Measurements from ENCODE around the gene EMC7.

EMC7 gene

GRCh38 chr15:34043391-34043790 lies 58.3 kb downstream of the EMC7 start:
- Histone ChIP-seq H3K27me3 (replicated peaks; ENCODE audit: control insufficient read depth, insufficient read depth, low read length, poor library complexity, severe bottlenecking) (no peaks in the 10 kb centered on the region), H3K9me3 (ENCODE audit: control insufficient read depth, low read length) (no peaks in the 10 kb centered on the region), H3K27ac (ENCODE audit: insufficient read depth, low read length, poor library complexity, severe bottlenecking) (no peak overlapping the region), H3K36me3 (ENCODE audit: control insufficient read depth, insufficient read depth, low read length) (no peaks in the 10 kb centered on the region), H3K4me3 (ENCODE audit: insufficient read depth, low read depth, low read length, poor library complexity, severe bottlenecking) (no peak overlapping the region), H3K4me1 (ENCODE audit: control insufficient read depth, insufficient read depth, low read length, poor library complexity, severe bottlenecking) (no peaks in the 10 kb centered on the region)
- no peak for DNase-seq

DNA sequence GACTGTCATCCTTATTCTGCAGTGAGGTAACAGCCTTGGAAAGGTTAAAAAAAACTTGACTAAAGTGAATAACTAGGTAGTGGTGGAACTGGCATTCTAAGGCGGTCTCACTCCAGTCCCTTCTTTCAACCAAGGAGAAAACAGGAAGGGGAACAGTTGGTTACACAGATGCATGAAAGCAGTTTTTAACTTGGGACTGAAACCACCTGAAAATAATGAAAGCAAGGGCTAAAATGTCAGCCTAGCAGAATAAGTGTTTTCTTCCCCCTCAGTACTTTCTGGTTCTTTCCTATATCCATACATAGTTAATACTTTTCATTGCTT lies 61.9 kb downstream of the EMC7 start:
- Histone ChIP-seq H3K27ac (ENCODE audit: insufficient read depth, low read length, poor library complexity, severe bottlenecking) (no peak overlapping the region), H3K4me3 (ENCODE audit: insufficient read depth, low read depth, low read length, poor library complexity, severe bottlenecking) (peak overlapping the region; percentile 35)
- no peak for DNase-seq

DNA sequence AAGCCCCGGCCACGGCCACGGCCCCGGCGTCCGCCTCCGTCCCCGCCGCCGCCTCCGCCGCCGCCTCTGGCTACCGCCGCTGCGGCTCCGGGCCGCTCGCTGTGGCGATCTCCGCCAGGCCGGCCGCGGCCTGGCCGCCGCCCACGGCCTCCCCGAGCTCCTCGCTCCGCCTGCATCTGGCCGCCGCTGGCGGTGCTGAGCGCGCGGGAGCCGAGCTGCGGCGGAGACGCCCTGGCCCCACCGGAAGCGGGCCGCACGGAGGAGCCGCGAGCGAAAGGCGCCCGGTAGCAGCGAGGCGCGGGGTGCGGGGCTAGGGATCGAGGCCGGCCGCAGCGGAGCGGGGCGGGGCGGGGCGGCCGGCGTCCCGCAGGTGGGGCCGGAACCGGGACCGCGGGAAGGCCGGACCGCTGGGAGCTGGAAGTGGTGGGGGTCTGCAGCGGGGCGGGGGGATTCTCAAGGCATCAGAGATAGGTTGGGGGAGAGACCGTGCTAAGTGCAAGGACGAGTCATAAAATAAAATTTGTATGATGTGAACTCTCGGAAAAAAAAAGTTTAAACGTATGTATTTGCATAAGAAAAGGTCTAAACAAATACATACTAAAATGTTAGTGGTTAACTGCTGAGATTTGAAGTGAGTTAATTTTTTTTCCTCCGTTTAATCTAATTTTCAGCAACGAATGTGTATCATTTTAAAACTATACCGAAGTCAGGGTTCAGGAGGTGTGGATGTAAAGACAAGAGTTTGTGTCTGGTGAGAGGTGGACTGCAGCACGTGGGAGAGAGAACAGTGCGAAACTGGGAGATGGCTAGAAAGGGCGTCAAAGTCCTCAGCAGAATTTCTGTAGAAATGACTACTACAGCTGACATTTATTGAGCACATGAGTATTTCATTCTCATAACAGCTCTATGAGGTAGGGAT lies 62.5 kb downstream of the EMC7 start, which contains the start of gene AVEN:
Gene AVEN, minus strand, starts transcription at position 334 of the 919 bp plus-strand sequence. Its CDS starts 158 bp downstream, at position 176.
- Histone ChIP-seq H3K4me3 (ENCODE audit: insufficient read depth, low read depth, low read length, poor library complexity, severe bottlenecking) (peak within 1 kb of the TSS; percentile 62), H3K27me3 (replicated peaks; ENCODE audit: control insufficient read depth, insufficient read depth, low read length, poor library complexity, severe bottlenecking) (no peaks in the 10 kb centered on the region), H3K4me1 (ENCODE audit: control insufficient read depth, insufficient read depth, low read length, poor library complexity, severe bottlenecking) (no peaks in the 10 kb centered on the region), H3K36me3 (ENCODE audit: control insufficient read depth, insufficient read depth, low read length) (no peaks in the 10 kb centered on the region), H3K9me3 (ENCODE audit: control insufficient read depth, low read length) (no peaks in the 10 kb centered on the region), H3K27ac (ENCODE audit: insufficient read depth, low read length, poor library complexity, severe bottlenecking) (peak within 1 kb of the TSS; percentile 62)
- DNase-seq: peak; percentile 20 to 44 (median 24)

More for the DNA sequence above, 61.9 kb downstream of the EMC7 start:
- Histone ChIP-seq H3K4me1 (ENCODE audit: control insufficient read depth, insufficient read depth, low read length, poor library complexity, severe bottlenecking) (no peaks in the 10 kb centered on the region), H3K36me3 (ENCODE audit: control insufficient read depth, insufficient read depth, low read length) (no peaks in the 10 kb centered on the region), H3K27me3 (replicated peaks; ENCODE audit: control insufficient read depth, insufficient read depth, low read length, poor library complexity, severe bottlenecking) (no peaks in the 10 kb centered on the region), H3K9me3 (ENCODE audit: control insufficient read depth, low read length) (no peaks in the 10 kb centered on the region)

DNA sequence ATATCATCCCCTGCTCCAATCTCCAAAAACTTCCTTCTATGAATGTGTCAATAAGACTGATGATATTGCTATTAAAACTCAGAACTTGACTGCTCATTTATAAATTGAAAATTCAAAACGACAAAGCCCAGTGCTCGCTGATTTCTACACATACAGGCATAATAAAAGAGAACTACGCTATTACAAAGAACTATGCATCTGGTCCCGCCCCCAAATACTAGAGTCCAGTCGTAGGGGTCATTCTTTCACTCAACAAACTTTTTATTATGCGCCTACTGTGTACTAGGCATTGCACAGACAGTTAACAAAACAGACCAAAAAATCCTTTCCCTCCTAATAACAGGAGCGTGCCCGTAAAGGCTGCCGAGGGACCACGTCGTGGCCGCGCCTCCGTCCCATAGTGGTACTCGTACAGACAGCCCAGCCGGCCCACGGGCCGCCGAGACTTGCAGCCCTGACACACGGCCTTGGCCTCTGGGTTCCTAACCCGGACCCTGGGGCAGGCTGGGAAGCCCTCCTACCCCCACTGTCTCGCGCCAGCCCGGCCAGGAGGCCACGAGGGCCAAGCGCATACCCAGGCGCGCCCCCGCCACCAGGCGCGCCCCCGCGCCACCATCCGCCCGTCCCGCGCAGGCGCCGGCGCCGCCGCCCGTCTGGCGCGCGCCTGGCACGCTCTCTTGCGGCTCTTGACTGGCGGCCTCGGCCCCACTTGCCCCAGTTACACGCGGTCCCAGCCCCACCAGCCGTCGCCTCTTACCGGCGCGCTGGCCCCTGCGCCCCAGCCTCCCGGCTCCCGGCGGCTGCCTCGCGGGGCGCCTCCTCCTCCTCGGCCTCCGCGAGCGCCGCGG lies 63.4 kb downstream of the EMC7 start:
- DNase-seq: peak; percentile 35 to 56 (median 47)
- peak overlapping the region; percentile 62 for H3K4me3 ChIP-seq (ENCODE audit: insufficient read depth, low read depth, low read length, poor library complexity, severe bottlenecking)
- H3K27me3 ChIP-seq (replicated peaks; ENCODE audit: control insufficient read depth, insufficient read depth, low read length, poor library complexity, severe bottlenecking): no peaks in the 10 kb centered on the region
- H3K27ac ChIP-seq (ENCODE audit: insufficient read depth, low read length, poor library complexity, severe bottlenecking): peak overlapping the region; percentile 62
- no peaks in the 10 kb centered on the region for H3K36me3 ChIP-seq (ENCODE audit: control insufficient read depth, insufficient read depth, low read length)
- H3K4me1 ChIP-seq (ENCODE audit: control insufficient read depth, insufficient read depth, low read length, poor library complexity, severe bottlenecking): no peaks in the 10 kb centered on the region
- no peaks in the 10 kb centered on the region for H3K9me3 ChIP-seq (ENCODE audit: control insufficient read depth, low read length)
